Measurements from ENCODE around the gene NUMB. TPM values are rescaled to one million over a fixed set of nuclear protein-coding genes. Genes with fewer than 3 reads are reported as not detected.

The NUMB gene
- total RNA-seq, 2 experiments from 2014 or later: 24.2 to 26.4 TPM

- intact Hi-C loops (cut with micrococcal nuclease): no loop called here
- CTCF ChIA-PET: no interaction called here
- H3K27ac Mint-ChIP-seq: no peak overlapping the region
- no peaks in the 10 kb centered on the region for H3K36me3 Mint-ChIP-seq (ENCODE audit: low read depth)
- no peak for DNase-seq
- no peak overlapping the region for H3K4me3 Mint-ChIP-seq
- H3K9me3 Mint-ChIP-seq: no peaks in the 10 kb centered on the region
- peaks cover 41% of the 10 kb centered on the region for H3K27me3 Mint-ChIP-seq (ENCODE audit: low read depth)
- peaks cover 9% of the 10 kb centered on the region for H3K4me1 Mint-ChIP-seq (ENCODE audit: low read depth)
Measured at GRCh38 chr14:73234029-73234428, 224.3 kb downstream of the NUMB start.

- Mint-ChIP-seq H3K27ac (no peak overlapping the region), H3K4me1 (ENCODE audit: low read depth) (peaks cover 8% of the 10 kb centered on the region), H3K36me3 (ENCODE audit: low read depth) (no peaks in the 10 kb centered on the region), H3K9me3 (no peaks in the 10 kb centered on the region), H3K27me3 (ENCODE audit: low read depth) (peaks cover 36% of the 10 kb centered on the region), H3K4me3 (no peak overlapping the region)
- CTCF ChIA-PET: no interaction called here
- intact Hi-C loops (cut with micrococcal nuclease): no loop called here
- no peak for DNase-seq
Measured at GRCh38 chr14:73233564-73233963, 224.8 kb downstream of the NUMB start.

GRCh38 chr14:73232984-73233383, 225.4 kb downstream of the NUMB start:
- CTCF ChIA-PET: interaction anchor here (1.2 to 1.9 kb wide), 2 partner anchors 22 to 239 kb away, joined by 3 to 5 read pairs; no protein-coding TSS in a partner anchor
- peaks cover 5% of the 10 kb centered on the region for H3K4me1 Mint-ChIP-seq (ENCODE audit: low read depth)
- H3K9me3 Mint-ChIP-seq: no peaks in the 10 kb centered on the region
- no peak overlapping the region for H3K4me3 Mint-ChIP-seq
- no peak for DNase-seq
- no peaks in the 10 kb centered on the region for H3K36me3 Mint-ChIP-seq (ENCODE audit: low read depth)
- intact Hi-C loops (cut with micrococcal nuclease): no loop called here
- peaks cover 32% of the 10 kb centered on the region for H3K27me3 Mint-ChIP-seq (ENCODE audit: low read depth)
- no peak overlapping the region for H3K27ac Mint-ChIP-seq

GRCh38 chr14:73231981-73232851, 226.1 kb downstream of the NUMB start:
- Mint-ChIP-seq H3K36me3 (ENCODE audit: low read depth) (no peaks in the 10 kb centered on the region), H3K9me3 (no peaks in the 10 kb centered on the region), H3K27ac (no peak overlapping the region), H3K4me1 (ENCODE audit: low read depth) (peaks cover 4% of the 10 kb centered on the region), H3K4me3 (no peak overlapping the region), H3K27me3 (ENCODE audit: low read depth) (peaks cover 32% of the 10 kb centered on the region)
- intact Hi-C loops (cut with micrococcal nuclease): no loop called here
- no peak for DNase-seq
- CTCF ChIA-PET: interaction anchor here (0.9 to 1.9 kb wide), 6 partner anchors 10 to 808 kb away, joined by 3 to 5 read pairs (median 3); no protein-coding TSS in a partner anchor

GRCh38 chr14:73230051-73230450, 228.3 kb downstream of the NUMB start:
- CTCF ChIA-PET: no interaction called here
- peaks cover 11% of the 10 kb centered on the region for H3K27me3 Mint-ChIP-seq (ENCODE audit: low read depth)
- H3K4me3 Mint-ChIP-seq: no peak overlapping the region
- H3K9me3 Mint-ChIP-seq: no peaks in the 10 kb centered on the region
- no peak overlapping the region for H3K27ac Mint-ChIP-seq
- intact Hi-C loops (cut with micrococcal nuclease): no loop called here
- no peaks in the 10 kb centered on the region for H3K4me1 Mint-ChIP-seq (ENCODE audit: low read depth)
- no peak for DNase-seq
- peaks cover 3% of the 10 kb centered on the region for H3K36me3 Mint-ChIP-seq (ENCODE audit: low read depth)

GRCh38 chr14:73227812-73228781, 230.2 kb downstream of the NUMB start:
- DNase-seq: no peak
- H3K36me3 Mint-ChIP-seq (ENCODE audit: low read depth): peaks cover 5% of the 10 kb centered on the region

GRCh38 chr14:73225496-73225895, 232.8 kb downstream of the NUMB start:
- peaks cover 12% of the 10 kb centered on the region for H3K36me3 Mint-ChIP-seq (ENCODE audit: low read depth)
- H3K4me3 Mint-ChIP-seq: no peak overlapping the region
- CTCF ChIA-PET: no interaction called here
- H3K9me3 Mint-ChIP-seq: no peaks in the 10 kb centered on the region
- H3K27ac Mint-ChIP-seq: no peak overlapping the region
- intact Hi-C loops (cut with micrococcal nuclease): no loop called here
- DNase-seq: no peak
- H3K27me3 Mint-ChIP-seq (ENCODE audit: low read depth): no peaks in the 10 kb centered on the region
- H3K4me1 Mint-ChIP-seq (ENCODE audit: low read depth): peaks cover 7% of the 10 kb centered on the region

More at GRCh38 chr14:73227812-73228781, 230.2 kb downstream of the NUMB start:
- CTCF ChIA-PET: interaction anchor here (0.6 kb wide), 1 partner anchor 67 kb away, joined by 3 read pairs; no protein-coding TSS in a partner anchor
- Mint-ChIP-seq H3K4me3 (no peak overlapping the region), H3K27me3 (ENCODE audit: low read depth) (peaks cover 2% of the 10 kb centered on the region), H3K9me3 (no peaks in the 10 kb centered on the region), H3K4me1 (ENCODE audit: low read depth) (peaks cover under 1% of the 10 kb centered on the region), H3K27ac (no peak overlapping the region)
- intact Hi-C loops (cut with micrococcal nuclease): no loop called here

Other genes with a start within 250 kb of the NUMB start
- gene PAPLN, start 221.0 kb downstream of the NUMB start, total RNA-seq: 1 to 10 TPM; 1.0 TPM
- gene RIOX1, start 32.4 kb upstream of the NUMB start, total RNA-seq: 1 to 10 TPM; 8.1 to 8.9 TPM
- gene ACOT1, start 78.6 kb upstream of the NUMB start, total RNA-seq: under 1 TPM; 0.72 to 0.79 TPM
- not detected for gene HEATR4, start 100.4 kb upstream of the NUMB start, total RNA-seq
- gene ACOT2, start 110.7 kb upstream of the NUMB start, total RNA-seq: 1 to 10 TPM; 2.9 to 3.3 TPM
- gene ACOT4, start 133.3 kb upstream of the NUMB start, total RNA-seq: 1 to 10 TPM; 1.4 to 1.7 TPM
- gene ACOT6, start 154.0 kb upstream of the NUMB start, total RNA-seq: not detected
- 1 to 10 TPM; 4.4 TPM for gene DNAL1, start 186.4 kb upstream of the NUMB start, total RNA-seq